Umbilical cord (tissue), 1 donor: Measurements from ENCODE around the gene ZNF860. TPM values are rescaled to one million over a fixed set of nuclear protein-coding genes. Genes with fewer than 3 reads are reported as not detected.

ENCODE experiments used
- total RNA-seq: library from RNA; depleted of rRNA; stranded (reverse); fragments of >200 nt; gene quantifications from one replicate; pipeline ENCODE4 v1.2.3, GENCODE V29; 2014; ENCODE audit warnings: low replicate concordance; ENCODE audit not compliant: insufficient read depth

ZNF860 gene
- total RNA-seq, 1 donor from 2014 or later = 6.0 TPM

Other genes with a start within 250 kb of the ZNF860 start
- 25.0 TPM for gene OSBPL10, start 488 bp upstream of the ZNF860 start, total RNA-seq
- gene GPD1L, start 124.9 kb downstream of the ZNF860 start, total RNA-seq = 46.7 TPM